ENCODE measurements around the gene CHGA. TPM values are rescaled to one million over a fixed set of nuclear protein-coding genes. Genes with fewer than 3 reads are reported as not detected.

The CHGA gene
- total and polyA plus RNA-seq, 2 of the 8 experiments (the other 6 are each of a cell fraction or from before 2014, with no cell fraction given): 17.5 to 28.2 TPM

- Histone ChIP-seq H4K8ac (ENCODE audit: extremely low read depth, insufficient read depth, low read length) (no peak overlapping the region), H3K9me3 (ENCODE audit: insufficient read depth in 2 of 2, low read depth in 1 of 2, low read length in 1 of 2) (no peaks in the 10 kb centered on the region), H4K91ac (replicated peaks; ENCODE audit: insufficient read length, low read length) (no peak overlapping the region), H2BK120ac (replicated peaks; ENCODE audit: low read depth, low read length) (no peak overlapping the region), H3K4me2 (ENCODE audit: insufficient read depth in 1 of 2, low read depth in 2 of 2, low read length in 2 of 2) (no peak overlapping the region), H4K5ac (ENCODE audit: insufficient read length, low read depth, low read length) (no peak overlapping the region), H2AK5ac (ENCODE audit: low read depth, low read length) (no peak overlapping the region), H3K4me3 (ENCODE audit: extremely low read depth in 1 of 4, insufficient read depth in 2 of 4, low read depth in 3 of 4, low read length in 4 of 4) (no peak overlapping the region), H2BK5ac (ENCODE audit: low read depth, low read length) (no peak overlapping the region), H3K4ac (replicated peaks; ENCODE audit: insufficient read length, low read depth, low read length) (no peak overlapping the region), H3K36me3 (ENCODE audit: control insufficient read depth in 2 of 4, insufficient read depth in 4 of 4, low read length in 3 of 4) (peaks cover 9 to 16% (median 10%) of the 10 kb centered on the region in 4 experiments; a peak in 5 of 8 replicates), H3K9ac (replicated peaks in 1 of 4; ENCODE audit: extremely low read depth in 1 of 4, low read depth in 3 of 4, low read length in 3 of 4) (no peak overlapping the region), H3K27ac (ENCODE audit: low read depth, low read length) (no peak overlapping the region), H3K79me2 (ENCODE audit: control insufficient read depth in 1 of 2, insufficient read depth in 2 of 2, low read length in 2 of 2) (no peaks in the 10 kb centered on the region), H3K14ac (ENCODE audit: insufficient read length) (no peak overlapping the region), H4K20me1 (replicated peaks in 1 of 2; ENCODE audit: control insufficient read depth in 1 of 2, insufficient read depth in 2 of 2, low read length in 2 of 2) (peaks cover 0 to 5% of the 10 kb centered on the region in 2 experiments), H3K23ac (ENCODE audit: insufficient read length) (no peak overlapping the region), H3K56ac (replicated peaks; ENCODE audit: insufficient read length, low read depth, low read length) (no peak overlapping the region), H3K18ac (ENCODE audit: extremely low read depth, low read length) (no peak overlapping the region), H2BK15ac (ENCODE audit: low read length) (no peak overlapping the region), H2AFZ (ENCODE audit: low read length) (no peak overlapping the region), H3K79me1 (ENCODE audit: low read depth, low read length) (no peaks in the 10 kb centered on the region), H3K4me1 (replicated peaks in 1 of 4; ENCODE audit: control insufficient read depth in 3 of 4, insufficient read depth in 4 of 4, low read length in 3 of 4) (peaks cover 0 to 3% (median 0%) of the 10 kb centered on the region in 4 experiments; a peak in 1 of 7 replicates), H3K27me3 (replicated peaks in 1 of 4; ENCODE audit: control insufficient read depth in 3 of 4, extremely low read depth in 1 of 4, insufficient read depth in 3 of 4, low read length in 3 of 4) (no peaks in the 10 kb centered on the region), H2BK12ac (ENCODE audit: low read depth, low read length) (no peak overlapping the region), H2BK20ac (ENCODE audit: low read length) (no peak overlapping the region), H3K23me2 (ENCODE audit: low read depth, low read length) (no peaks in the 10 kb centered on the region)
- CTCF ChIA-PET (ENCODE audit: partially characterized antibody): interaction anchor here (0.6 to 2.5 kb wide), 3 partner anchors 12 to 133 kb away, joined by 3 to 20 read pairs (median 12); no protein-coding TSS in a partner anchor
- FAIRE-seq (no peak), DNase-seq (ENCODE audit: low read depth in 1 of 2, low spot score in 2 of 2) (no peak)
- POLR2A ChIA-PET (ENCODE audit: partially characterized antibody): interaction anchor here (1.4 kb wide), 1 partner anchor 12 kb away, joined by 3 read pairs; no protein-coding TSS in a partner anchor
- 94% methylated on average over 6 of the region's 6 CpGs; no CpG with 5 or more reads in 1 of the 2 experiments for WGBS, 2 experiments (ENCODE audit: extremely low coverage in 1 of 2, insufficient coverage in 1 of 2, insufficient read length in 1 of 2, insufficient replicate concordance in 2 of 2, low coverage in 1 of 2, low lambda C conversion rate in 2 of 2, missing lambda C conversion rate in 1 of 2)
- TF ChIP-seq CBX5 (IDR thresholded peaks at IDR 0.05; ENCODE audit: low read depth, low read length): no peak
Measured at GRCh38 chr14:92950773-92951172, 27.8 kb downstream of the CHGA start.

All from H1 (cell line).